D341Med (cell line): ENCODE measurements around the gene ALDH6A1.
A peak's percentile ranks its signal among the peaks of the same experiment; 100 is the strongest.
"Not testable (repeated sequence)": the region's sequence is repeated elsewhere in the genome, so short reads cannot be mapped to it uniquely, and the experiment has no call there.

ENCODE experiments used
- DNase-seq: peaks from one replicate; pipeline ENCODE4 v3.0.0; 2012; ENCODE audit warnings: low spot score

ALDH6A1 gene

GRCh38 chr14:74084277-74085046 is at the start of gene ALDH6A1, which contains the start of gene LIN52:
TSS of gene ALDH6A1 (minus strand) at chr14:74084453. CDS start at chr14:74084394, 59 bp downstream.
TSS of gene LIN52 (plus strand) at chr14:74084956. CDS start at chr14:74084975, 19 bp downstream.
- DNase-seq, result peak; percentile 96

GRCh38 chr14:74127634-74128033 is 43.4 kb upstream of the ALDH6A1 start:
- no peak for DNase-seq

GRCh38 chr14:74126315-74127013 is 42.2 kb upstream of the ALDH6A1 start:
- DNase-seq, result no peak

GRCh38 chr14:74125487-74125886 is 41.2 kb upstream of the ALDH6A1 start:
- DNase-seq, result not testable (repeated sequence)

- peak; percentile 54 for DNase-seq
Observed at GRCh38 chr14:74111395-74112216, 27.4 kb upstream of the ALDH6A1 start.

GRCh38 chr14:74109369-74109768 is 25.1 kb upstream of the ALDH6A1 start:
- no peak for DNase-seq

- DNase-seq, result no peak
Observed at GRCh38 chr14:74105381-74105780, 21.1 kb upstream of the ALDH6A1 start.

- DNase-seq, result no peak
Observed at GRCh38 chr14:74089251-74090020, 5.2 kb upstream of the ALDH6A1 start.

- DNase-seq, result no peak
Observed at GRCh38 chr14:74085828-74086227, 1.6 kb upstream of the ALDH6A1 start.

- DNase-seq, result peak; percentile 35
Observed at GRCh38 chr14:74085047-74085637, 889 bp upstream of the ALDH6A1 start.

GRCh38 chr14:74083784-74084276 is 423 bp downstream of the ALDH6A1 start:
- no peak for DNase-seq

- DNase-seq, result no peak
Observed at GRCh38 chr14:74083161-74083560, 1.1 kb downstream of the ALDH6A1 start.

- DNase-seq, result no peak
Observed at GRCh38 chr14:74081491-74081890, 2.8 kb downstream of the ALDH6A1 start.

GRCh38 chr14:74080820-74081460 is 3.3 kb downstream of the ALDH6A1 start:
- DNase-seq, result no peak

- DNase-seq, result no peak
Observed at GRCh38 chr14:74077401-74077800, 6.9 kb downstream of the ALDH6A1 start.

- DNase-seq, result no peak
Observed at GRCh38 chr14:74065746-74066575, 18.3 kb downstream of the ALDH6A1 start.

GRCh38 chr14:74064883-74065282 is 19.4 kb downstream of the ALDH6A1 start:
- no peak for DNase-seq

GRCh38 chr14:74064426-74064825 is 19.8 kb downstream of the ALDH6A1 start:
- DNase-seq, result no peak

- DNase-seq, result no peak
Observed at GRCh38 chr14:74062809-74063150, 21.5 kb downstream of the ALDH6A1 start.
